Activated CD4-positive, alpha-beta T cell treated with anti-CD3 and anti-CD28 coated beads, Interleukin-2, amount 50 U/mL, for 24 hours (primary cell): ENCODE data around the gene SH2B2.
"Not testable (repeated sequence)": the region's sequence is repeated elsewhere in the genome, so short reads cannot be mapped to it uniquely, and the experiment has no call there.

ENCODE experiments used
- DNase-seq, 2 donors: peaks; one replicate each; pipeline ENCODE4 v3.0.0-alpha.2; 2020; ENCODE audit warnings: low read depth in 1 of 2, low spot score in 1 of 2

Gene SH2B2

DNA sequence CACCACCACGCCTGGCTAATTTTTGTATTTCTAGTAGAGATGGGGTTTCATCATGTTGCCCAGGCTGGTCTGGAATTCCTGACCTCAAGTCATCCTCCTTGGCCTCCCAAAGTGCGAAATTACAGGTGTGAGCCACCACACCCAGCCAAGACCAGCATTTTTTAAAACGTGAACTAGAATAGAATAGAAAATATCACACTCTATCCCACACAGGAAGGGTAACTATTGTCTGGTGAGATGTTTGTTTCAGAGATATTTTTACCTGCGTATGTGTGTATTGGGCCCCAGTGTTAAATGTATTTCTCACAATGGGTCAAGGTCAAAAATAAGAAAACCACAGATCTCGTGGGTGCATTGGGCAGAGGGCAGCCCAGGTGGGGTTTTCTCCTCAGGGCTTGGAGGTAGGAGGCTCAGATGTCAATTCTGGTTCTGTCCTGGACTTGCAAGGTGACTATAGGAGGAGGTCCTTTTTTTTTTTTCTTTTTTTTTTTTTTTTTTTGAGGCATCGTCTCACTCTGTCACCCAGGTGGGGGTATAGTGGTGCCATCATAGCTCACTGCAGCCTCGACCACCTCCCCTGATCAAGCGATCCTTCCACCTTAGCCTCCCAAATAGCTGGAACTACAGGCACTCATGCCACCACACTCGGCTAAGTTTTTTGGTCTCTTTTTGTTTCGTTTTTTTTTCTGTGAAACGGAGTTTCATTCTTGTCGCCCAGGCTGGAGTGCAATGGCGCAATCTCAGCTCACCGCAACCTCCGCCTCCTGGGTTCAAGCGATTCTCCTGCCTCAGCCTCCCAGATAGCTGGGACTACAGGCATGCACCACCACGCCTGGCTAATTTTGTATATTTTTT lies 19.0 kb downstream of the SH2B2 start:
- no peak for DNase-seq

DNA sequence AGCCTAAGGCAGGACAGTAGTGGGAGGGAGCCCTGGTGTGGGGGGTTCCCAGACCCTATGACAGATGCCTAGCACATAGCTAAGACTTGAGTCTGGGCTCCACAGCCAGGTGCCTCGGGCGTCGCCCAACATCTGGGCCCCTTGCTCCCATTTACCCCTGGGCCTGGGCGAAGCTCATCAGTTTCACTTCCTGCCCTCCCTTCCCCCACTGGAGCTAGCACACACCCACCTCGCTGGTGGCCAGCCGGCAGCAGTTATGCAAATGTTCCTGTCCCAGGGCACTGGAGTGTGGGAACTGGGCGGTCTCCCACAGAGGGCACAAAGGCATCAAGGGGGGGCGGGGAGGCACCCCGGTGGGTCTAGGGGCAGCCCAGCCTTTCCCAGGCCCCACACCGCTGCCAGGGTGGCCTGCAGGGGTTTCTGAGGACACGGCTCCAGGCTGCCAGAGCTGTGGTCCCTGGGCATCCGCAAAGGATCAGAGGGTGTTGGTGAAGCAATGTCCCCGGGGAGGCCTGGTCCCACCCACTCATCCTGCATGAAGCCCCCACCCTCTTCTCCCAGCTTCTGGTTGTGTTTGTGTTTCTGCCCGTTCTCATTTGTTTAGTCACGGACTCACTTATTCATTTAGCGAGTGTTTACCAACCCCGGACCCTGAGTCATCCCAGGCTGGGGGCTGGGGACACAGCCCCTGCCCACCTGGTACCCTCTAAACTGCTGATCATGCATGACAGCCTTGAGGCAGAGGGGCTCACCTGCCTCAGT lies 20.4 kb downstream of the SH2B2 start:
- no peak for DNase-seq

DNA sequence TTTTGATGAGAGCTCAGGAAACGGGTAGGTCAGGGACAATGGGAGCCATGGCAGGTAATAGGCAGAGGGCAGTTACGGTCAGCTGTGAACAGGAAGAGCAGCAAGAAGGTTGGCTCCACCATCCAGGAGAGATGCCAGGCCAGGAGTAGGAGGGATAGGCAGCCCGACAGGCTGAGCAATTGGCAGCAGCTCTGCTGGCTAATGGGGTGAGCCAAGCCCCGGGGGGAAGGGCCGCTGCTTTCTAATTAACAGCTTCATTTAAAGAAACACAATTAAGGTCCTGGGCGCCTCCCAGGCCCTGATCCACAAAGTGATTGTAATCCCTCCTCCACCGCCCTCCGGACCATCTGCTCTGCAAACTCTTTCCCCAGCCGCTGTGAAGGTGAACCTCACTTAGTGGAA lies 23.7 kb downstream of the SH2B2 start:
- DNase-seq, result no peak

DNA sequence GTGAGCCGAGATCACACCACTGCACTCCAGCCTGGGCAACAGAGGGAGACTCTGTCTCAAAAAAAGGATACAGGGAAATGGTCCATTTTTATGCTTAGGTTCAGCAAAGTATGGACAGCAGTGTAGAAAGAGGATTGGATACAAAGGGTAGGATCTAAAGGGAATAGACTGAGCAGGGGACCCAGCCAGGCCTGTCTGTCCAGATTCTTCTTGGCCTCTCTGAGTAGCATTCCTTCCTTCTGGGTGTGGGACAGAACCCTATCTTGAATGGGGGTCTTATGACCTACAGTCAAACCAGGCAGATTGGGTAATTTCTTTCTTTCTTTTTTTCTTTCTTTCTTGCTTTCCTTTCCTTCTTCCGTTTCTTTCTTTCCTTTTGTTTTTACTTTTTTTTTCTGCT lies 25.6 kb downstream of the SH2B2 start:
- no peak for DNase-seq

DNA sequence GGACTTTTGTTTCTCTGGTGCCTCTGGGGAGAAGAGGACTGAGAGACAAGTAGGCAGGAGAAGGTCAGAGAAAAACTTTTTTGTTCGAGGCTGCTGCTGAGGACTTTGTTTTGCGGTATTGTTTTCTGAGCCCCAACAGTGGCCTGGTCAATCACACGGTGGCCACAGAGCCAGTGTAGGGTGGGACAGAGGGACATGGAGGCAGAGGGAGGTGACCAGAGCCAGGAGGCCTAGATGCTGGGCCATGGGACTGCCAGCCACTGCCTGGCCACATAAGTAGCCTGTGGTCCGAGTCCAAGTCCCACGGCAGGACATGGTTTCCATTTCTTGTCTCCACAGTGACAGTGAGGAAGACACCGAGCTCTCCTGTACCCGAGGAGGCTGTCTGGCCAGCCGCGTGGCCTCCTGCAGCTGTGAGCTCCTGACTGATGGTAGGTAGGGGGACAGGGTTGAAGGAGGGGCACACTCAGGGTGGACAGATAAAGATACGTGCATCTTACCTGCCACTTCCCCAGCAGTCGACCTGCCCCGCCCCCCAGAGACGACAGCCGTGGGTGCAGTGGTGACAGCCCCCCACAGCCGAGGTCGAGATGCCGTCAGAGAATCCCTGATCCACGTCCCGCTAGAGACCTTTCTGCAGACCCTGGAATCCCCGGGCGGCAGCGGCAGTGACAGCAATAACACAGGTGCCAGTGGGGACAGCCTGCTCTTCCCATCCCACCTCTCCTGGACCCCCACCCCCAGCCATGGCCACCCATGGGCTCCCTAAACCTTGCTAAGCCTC lies 27.5 kb downstream of the SH2B2 start:
- no peak for DNase-seq

DNA sequence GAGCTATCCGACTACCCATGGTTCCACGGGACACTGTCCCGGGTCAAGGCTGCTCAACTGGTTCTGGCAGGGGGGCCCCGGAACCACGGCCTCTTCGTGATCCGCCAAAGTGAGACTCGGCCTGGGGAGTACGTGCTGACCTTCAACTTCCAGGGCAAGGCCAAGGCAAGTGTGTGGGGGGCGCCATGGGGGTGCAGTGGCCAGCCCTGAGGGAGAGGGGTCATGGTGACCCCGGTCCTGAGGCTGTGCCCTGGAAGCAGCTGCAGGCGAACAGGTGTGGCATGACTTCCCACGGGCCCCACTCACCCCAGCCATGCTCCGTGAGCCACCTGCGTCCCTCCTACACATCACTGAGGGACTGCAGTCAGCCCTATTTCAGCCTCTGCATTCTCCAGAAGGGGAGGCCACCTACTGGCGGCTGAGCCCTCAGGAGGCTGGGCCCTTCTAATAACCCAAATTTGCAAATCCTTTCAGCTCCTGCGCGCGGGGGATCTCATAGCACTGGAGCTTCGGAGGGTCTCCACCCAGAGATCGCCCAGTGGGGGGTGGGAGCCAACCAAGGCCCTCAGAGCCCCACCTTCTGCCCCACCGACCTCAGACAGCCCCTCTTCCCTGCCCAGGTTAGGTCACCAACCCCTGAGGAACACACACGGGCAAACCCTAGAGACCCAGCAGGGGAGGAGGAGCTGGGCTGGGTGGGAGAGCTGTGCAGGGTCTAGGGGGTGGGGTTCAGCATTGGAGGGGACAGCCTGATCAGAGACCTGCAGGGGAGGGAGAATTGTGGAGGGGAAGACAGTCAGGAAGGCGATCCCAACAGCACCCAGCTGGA lies 30.8 kb downstream of the SH2B2 start:
- DNase-seq, result no peak

DNA sequence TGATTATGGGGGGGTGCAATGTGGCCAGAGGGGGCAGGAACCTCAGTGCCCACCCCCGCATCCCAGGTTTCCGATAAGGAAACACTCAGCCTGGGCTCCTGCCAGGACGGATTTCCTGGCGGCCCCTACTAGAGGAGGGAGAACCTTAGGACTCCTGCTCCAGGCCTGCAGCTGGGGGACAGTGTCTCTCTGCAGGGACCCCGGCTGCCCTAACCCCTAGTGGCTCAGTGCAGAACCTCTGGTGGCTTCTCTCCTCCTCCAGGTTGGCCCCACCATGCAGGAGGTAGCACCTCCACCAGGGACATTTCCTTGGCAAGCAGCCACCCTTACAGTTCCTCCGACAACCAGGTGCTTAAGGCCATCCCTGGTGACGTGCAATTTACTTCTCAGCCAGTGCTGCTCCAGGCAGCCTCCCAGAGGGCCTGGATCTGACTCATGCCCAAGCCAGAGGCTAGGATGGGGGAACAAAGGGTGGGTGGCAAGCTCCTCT lies 31.9 kb downstream of the SH2B2 start:
- DNase-seq, result no peak

DNA sequence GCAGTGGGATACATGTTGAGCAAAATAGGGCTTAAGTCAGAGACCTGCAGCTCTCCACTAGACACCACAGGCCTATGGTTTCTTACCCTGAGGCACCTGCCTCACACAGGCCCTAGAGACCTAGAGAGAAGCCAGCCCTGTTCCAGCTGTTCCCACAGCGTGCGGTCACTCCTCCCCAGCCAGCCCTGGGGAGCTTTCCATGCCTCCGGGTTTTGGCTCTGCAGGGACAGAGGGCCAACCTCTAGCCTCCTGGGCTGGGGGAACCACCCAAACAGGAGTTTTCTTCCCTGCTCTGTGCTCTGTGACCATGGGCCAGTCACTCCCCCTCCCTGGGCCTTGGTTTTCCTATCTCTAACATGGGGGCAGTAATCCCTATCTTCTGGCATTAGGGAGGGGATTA lies 33.0 kb downstream of the SH2B2 start:
- no peak for DNase-seq

DNA sequence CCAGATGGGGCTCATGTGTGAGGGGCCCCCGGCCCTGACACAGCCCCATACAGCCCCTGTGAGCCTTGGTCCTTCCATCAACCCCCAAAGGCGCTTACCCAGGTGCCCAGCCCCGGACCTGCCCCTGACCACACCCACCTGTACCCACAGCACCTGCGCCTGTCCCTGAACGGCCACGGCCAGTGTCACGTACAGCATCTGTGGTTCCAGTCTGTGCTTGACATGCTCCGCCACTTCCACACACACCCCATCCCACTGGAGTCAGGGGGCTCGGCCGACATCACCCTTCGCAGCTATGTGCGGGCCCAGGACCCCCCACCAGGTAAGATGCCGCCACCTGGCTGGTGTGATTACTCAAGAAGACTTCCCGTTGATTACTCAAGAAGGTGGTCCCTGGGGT lies 33.5 kb downstream of the SH2B2 start:
- no peak for DNase-seq

DNA sequence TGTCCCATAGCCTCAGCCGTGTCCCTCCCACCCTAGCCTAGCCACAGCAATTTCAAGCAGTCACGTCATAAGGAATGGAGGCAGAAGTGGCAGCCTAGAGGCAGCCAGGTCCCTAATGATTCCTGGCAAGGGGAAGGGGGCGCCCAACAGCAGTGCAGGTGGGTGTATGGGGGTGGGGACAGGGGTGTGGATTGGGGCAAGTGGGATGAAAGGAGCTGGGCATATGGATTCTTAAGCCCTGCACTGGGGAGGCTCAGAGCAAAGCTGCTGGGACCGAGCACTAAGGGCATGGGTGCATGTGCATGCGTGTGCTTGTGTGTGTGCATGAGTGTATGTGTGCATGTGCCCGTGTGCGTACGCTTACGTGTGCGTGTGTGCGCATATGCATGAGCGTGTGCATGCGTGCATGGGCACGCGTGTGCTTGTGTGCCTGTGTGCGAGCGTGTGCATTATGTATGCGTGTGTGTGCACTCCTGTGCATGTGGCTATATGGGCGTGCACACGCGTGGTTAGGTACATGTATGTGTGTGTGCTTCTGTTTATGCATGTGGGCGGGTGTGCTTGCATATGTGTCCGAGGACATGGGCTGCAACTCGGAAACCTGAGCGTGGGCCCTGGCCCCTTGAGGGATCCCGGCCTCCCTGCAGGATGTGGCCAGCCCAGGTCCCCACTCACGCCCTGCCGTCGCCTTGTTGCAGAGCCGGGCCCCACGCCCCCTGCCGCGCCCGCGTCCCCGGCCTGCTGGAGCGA lies 34.1 kb downstream of the SH2B2 start:
- DNase-seq, result no peak

DNA sequence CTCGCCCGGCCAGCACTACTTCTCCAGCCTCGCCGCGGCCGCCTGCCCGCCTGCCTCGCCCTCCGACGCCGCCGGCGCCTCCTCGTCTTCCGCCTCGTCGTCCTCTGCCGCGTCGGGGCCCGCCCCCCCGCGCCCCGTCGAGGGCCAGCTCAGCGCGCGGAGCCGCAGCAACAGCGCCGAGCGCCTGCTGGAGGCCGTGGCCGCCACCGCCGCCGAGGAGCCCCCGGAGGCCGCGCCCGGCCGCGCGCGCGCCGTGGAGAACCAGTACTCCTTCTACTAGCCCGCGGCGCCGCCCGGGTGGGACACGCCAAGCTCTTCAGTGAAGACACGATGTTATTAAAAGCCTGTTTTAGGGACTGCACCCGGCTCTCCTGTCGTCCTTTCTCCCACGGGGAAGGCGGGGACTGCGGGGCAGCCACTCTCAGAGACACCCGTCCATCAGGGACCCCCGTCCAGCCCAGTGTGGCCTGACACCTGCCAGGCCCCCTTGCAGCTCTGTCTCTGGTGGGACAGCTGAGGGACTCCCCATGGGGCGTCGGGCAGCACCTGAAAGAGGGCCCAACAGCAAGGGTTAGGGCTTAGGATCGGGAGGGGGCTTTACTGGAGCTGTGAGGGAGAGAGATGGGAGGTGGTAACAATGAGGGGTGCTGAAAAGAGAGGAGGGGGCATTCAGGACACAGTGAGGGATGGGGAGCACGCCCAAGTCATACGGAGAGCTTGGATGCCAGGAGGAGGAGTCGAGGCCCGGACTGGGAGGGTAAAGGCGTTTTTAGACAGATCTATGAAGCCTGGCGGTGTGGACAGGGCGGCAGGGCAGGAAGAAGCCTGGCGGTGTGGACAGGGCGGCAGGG lies 34.9 kb downstream of the SH2B2 start:
- DNase-seq, result no peak

DNA sequence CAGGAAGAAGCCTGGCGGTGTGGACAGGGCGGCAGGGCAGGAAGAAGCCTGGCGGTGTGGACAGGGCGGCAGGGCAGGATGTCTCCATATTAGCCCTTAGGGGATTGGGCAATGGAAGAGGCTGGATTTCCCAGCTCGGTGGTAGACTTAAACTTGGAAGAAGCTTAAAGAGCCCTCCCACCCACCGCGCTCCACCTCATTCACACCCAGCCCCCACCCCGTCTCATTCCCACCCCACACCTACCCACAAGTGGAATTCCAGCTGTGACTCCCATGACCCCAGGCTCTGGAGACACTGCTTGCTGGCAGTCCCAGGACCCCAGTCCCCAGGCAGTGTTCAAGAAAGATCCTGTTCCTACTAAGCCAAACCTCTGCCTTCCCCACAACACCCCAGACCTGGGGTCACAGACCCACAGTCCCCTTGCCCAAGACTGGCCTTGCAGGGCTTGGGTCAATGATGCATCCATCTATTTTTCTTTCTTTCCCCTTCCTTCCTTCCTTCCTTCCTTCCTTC lies 35.6 kb downstream of the SH2B2 start:
- DNase-seq, result no peak

DNA sequence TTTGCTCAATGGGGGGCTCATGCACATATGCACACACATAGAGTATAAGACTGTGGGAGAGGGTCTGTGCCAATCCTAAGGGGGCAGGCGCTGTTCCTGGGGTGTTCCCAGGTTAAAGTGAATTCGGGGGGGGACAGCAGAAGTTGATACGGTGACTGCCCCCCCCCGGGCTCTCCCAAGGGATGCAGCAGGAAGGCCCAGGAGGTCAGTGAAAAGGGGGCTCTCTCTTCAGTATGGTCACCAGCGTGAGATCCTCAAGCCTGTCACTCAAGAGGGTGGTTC lies 37.2 kb downstream of the SH2B2 start:
- no peak for DNase-seq

DNA sequence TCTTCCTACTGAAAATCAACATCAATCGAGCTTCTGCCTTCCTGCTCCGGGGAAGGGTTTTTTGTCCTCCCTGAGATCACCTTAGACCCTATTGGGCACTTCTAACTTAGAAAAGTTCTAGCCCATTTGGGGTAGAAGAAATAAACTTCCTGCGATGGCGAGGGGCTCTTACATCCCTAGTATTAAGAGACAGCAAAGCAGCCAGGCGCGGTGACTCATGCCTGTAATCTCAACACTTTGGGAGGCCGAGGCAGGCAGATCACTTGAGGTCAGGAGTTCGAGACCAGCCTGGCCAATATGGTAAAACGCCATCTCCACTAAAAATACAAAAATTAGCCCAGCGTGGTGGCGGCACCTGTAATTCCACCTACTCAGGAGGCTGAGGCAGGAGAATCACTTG lies 38.4 kb downstream of the SH2B2 start:
- DNase-seq, result not testable (repeated sequence)

DNA sequence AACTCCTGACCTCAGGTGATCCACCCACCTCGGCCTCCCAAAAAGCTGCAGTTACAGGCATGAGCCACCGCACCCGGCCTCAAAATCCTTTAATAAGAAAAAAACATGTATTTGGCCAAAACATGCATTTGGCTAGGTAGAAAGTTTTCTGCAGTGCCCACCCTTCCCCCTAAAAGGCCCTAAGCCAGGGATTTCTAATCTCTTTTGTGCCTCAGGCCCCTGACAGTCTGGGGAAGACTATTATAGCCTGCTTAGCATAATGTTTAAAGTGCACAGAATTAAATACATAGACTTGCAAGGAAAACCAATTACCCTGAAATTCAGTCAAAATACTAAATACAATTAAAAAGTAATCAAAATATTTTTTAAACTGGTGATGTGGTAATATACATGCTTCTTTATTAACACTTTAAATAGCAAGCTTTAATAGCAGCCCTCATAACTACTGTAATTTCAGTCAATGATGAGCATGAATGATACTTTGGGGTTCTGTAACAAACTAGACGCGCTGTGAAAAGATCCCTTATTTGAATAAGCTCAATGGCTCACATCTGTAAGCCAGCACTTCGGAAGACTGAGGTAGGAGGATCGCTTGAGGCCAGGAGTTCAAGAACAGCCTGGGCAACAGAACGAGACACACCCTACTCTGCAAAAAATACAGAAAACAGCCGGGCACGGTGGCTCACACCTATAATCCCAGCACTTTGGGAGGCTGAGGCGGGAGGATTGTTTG lies 39.7 kb downstream of the SH2B2 start:
- no peak for DNase-seq

DNA sequence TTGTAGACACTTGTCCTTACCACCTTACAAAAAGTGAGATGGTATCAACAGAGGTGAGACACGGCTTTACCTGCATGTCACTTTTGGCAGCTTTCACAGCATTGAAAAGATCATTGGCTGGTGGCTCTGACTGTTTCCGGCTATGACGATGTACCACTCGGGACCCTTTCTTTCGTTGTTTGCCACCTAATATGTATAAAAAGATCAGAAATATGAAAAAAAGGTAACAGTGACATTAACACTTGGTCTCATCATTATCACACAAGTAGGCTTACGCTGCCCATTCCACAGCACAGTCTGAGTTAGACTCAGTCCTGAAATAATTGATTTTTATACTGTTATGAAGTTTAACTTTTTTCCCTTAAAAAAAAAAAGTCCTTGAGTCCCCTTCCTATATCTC lies 40.5 kb downstream of the SH2B2 start:
- DNase-seq, result not testable (repeated sequence)

DNA sequence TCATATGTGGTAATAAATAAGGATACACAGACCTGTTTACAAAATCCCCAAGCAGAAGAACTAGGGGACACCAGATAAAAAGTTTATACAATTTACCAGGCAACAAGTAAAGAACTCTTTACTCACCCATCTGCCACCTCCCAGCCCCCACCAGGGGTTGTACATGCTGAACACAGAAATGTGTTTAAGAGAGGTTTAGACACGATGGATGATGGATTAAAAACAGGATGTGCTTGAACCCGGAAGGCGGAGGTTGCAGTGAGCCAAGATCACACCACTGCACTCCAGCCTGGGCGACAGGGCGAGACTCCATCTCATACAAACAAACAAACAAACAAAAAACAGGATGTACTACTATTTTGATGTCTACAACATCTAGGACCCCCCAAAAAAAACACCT lies 42.2 kb downstream of the SH2B2 start:
- DNase-seq, result not testable (repeated sequence)

DNA sequence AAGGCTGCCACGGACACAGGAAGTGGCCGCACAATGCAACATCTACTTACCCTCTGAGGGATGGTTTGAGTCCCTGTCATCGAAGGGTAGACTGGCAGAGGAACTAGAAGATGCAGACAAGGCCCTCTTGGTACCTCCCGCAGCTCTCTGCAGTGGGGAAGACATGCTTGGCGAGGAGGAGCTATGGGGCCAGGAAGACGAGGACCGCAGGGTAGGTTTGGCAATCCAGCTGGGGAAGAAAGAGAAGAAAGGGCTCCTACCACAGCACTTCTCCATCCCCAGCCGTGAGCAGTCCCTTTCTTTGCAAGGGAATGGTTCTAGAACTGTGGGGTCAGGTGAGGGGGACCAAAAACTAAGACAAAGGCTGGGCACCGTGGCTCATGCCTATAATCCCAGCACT lies 42.7 kb downstream of the SH2B2 start:
- not testable (repeated sequence) for DNase-seq
